Loucy (cell line): ENCODE data around the gene PRICKLE2.

Experiments
- EZH2phosphoT487 ChIP-seq: fragments of 200-600 bp; IDR thresholded peaks from 2 replicates; pipeline ENCODE4 v1.6.1; 2018; ENCODE audit warnings: antibody characterized with exemption, mild to moderate bottlenecking, moderate library complexity, borderline replicate concordance
- TF ChIP-seq, protein P1 (sequence below): fragments of 200-600 bp; sonication (generic); conservative IDR thresholded peaks from 2 replicates; pipeline ENCODE4 v1.5.1; 2014; ENCODE audit warnings: mild to moderate bottlenecking, antibody characterized with exemption, low read length

DNA sequence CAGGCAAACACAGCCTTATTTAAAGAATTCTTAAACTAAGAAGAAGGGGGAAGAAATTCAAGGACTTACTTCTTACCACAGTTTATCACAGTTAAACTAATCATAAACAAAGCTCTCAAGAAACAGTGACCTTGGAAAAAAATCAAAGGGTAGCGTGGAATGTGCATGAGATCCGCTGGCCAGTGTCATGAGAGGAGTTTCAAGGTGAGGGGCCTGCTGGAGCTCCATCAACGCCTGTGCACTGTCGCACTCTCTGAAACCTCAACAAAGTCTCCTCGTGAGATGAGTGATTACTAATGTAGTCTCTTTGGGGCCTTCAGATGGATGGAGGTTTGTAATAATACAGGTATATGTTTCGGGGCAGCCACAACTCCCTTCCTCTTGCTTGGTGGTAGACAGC lies 28.4 kb upstream of the PRICKLE2 start:
- TF ChIP-seq, protein P1, sequence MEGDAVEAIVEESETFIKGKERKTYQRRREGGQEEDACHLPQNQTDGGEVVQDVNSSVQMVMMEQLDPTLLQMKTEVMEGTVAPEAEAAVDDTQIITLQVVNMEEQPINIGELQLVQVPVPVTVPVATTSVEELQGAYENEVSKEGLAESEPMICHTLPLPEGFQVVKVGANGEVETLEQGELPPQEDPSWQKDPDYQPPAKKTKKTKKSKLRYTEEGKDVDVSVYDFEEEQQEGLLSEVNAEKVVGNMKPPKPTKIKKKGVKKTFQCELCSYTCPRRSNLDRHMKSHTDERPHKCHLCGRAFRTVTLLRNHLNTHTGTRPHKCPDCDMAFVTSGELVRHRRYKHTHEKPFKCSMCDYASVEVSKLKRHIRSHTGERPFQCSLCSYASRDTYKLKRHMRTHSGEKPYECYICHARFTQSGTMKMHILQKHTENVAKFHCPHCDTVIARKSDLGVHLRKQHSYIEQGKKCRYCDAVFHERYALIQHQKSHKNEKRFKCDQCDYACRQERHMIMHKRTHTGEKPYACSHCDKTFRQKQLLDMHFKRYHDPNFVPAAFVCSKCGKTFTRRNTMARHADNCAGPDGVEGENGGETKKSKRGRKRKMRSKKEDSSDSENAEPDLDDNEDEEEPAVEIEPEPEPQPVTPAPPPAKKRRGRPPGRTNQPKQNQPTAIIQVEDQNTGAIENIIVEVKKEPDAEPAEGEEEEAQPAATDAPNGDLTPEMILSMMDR, result no peak
- no peak for TF ChIP-seq EZH2phosphoT487
